IPS DF 19.7 (cell line): ENCODE data around the gene RPLP2.

Experiments used
- DNase-seq: peaks from one replicate; pipeline ENCODE4 v3.0.0-alpha.2; 2013; ENCODE audit warnings: low read depth, low spot score

Gene RPLP2

GRCh38 chr11:836274-836673 is 26.5 kb downstream of the RPLP2 start:
- DNase-seq = no peak

- no peak for DNase-seq
Observed at GRCh38 chr11:836700-837099, 26.9 kb downstream of the RPLP2 start.

GRCh38 chr11:837189-837989 is 27.6 kb downstream of the RPLP2 start:
- DNase-seq = no peak

- DNase-seq = no peak
Observed at GRCh38 chr11:837990-838307, 28.2 kb downstream of the RPLP2 start.

GRCh38 chr11:838441-839279 is 28.9 kb downstream of the RPLP2 start:
- no peak for DNase-seq

- no peak for DNase-seq
Observed at GRCh38 chr11:839280-839623, 29.5 kb downstream of the RPLP2 start.

GRCh38 chr11:839875-840617 is 30.3 kb downstream of the RPLP2 start:
- DNase-seq = no peak

GRCh38 chr11:841981-842369 is 32.2 kb downstream of the RPLP2 start:
- DNase-seq = no peak

- no peak for DNase-seq
Observed at GRCh38 chr11:842370-843002, 32.7 kb downstream of the RPLP2 start, which contains the start of the genes POLR2L and TSPAN4. Gene POLR2L (minus strand): TSS chr11:842529. CDS start chr11:842508, 21 bp downstream. Gene TSPAN4 (plus strand): TSS chr11:842852. CDS start chr11:850305, 7,453 bp downstream.

GRCh38 chr11:843086-843734 is 33.4 kb downstream of the RPLP2 start:
- DNase-seq = no peak

- peak; percentile 95 for DNase-seq
Observed at GRCh38 chr11:843818-844692, 34.3 kb downstream of the RPLP2 start.

GRCh38 chr11:844693-845644 is 35.2 kb downstream of the RPLP2 start:
- DNase-seq = no peak

- DNase-seq = no peak
Observed at GRCh38 chr11:845872-846495, 36.2 kb downstream of the RPLP2 start.

GRCh38 chr11:846496-847098 is 36.8 kb downstream of the RPLP2 start:
- no peak for DNase-seq

GRCh38 chr11:847876-848275 is 38.1 kb downstream of the RPLP2 start:
- DNase-seq = no peak

- DNase-seq = no peak
Observed at GRCh38 chr11:848380-848931, 38.7 kb downstream of the RPLP2 start.

GRCh38 chr11:849104-849824 is 39.5 kb downstream of the RPLP2 start:
- DNase-seq = no peak
